GM12875 (cell line): Measurements from ENCODE around the gene FCGR3A.
"Not testable (repeated sequence)": the region's sequence is repeated elsewhere in the genome, so short reads cannot be mapped to it uniquely, and the experiment has no call there.

Experiments
- H3K4me3 ChIP-seq: one replicate; pipeline ENCODE4 v1.5.1; 2011; ENCODE audit warnings: low read depth, low read length, control low read depth
- CTCF ChIP-seq: IDR thresholded peaks from 2 replicates; pipeline ENCODE4 v1.5.1; 2011; ENCODE audit warnings: low read depth, mild to moderate bottlenecking, control low read depth, inconsistent platforms, low read length, moderate library complexity, borderline replicate concordance; ENCODE audit not compliant: insufficient read depth

FCGR3A gene

GRCh38 chr1:161549652-161550051 lies at the start of gene FCGR3A:
Gene FCGR3A, minus strand, starts transcription at chr1:161549818. Its CDS starts 82 bp downstream, at chr1:161549736.
- H3K4me3 ChIP-seq, result no peak within 1 kb of the TSS
- TF ChIP-seq CTCF, result no peak

DNA sequence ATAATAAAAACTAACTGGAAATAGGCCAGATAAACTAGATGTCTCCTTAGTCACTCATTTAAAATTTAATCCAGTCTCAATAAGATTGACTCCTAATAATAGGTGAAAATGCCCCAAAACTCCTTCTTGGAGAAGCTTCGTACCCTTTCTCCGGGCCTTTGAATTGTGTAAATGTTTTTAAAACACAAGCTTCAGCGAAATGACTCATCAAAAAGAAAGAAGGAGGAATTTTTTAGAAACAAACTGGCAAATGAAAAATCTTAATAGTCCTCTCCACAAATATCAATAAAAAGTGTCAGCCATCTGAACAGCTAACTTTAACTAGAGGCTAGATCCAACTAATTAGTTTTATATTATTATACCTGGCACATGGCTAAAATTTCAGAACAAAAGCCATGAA lies 47.5 kb upstream of the FCGR3A start:
- H3K4me3 ChIP-seq, result not testable (repeated sequence)

- not testable (repeated sequence) for H3K4me3 ChIP-seq
Observed at GRCh38 chr1:161595583-161595982, 46.0 kb upstream of the FCGR3A start.

DNA sequence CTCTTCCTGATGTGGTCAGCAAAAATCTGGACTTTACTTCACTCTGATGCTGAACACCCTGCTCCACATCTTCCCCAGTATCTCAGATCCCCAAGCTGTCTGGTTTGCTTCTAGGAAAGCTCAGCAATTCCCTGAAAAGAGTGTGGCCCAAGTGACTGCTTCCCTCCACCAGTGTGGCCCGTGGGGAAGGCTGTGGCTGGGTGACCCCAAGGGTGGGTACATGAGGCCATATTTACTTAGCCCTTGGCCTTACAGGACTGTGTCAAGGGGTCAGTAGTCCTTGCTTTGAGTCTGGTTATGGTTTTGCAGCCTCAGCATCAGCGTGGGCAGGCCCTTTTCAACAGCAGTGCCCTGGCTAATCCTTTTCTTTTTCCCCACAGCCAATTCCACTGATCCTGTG lies 45.6 kb upstream of the FCGR3A start:
- not testable (repeated sequence) for H3K4me3 ChIP-seq

- not testable (repeated sequence) for H3K4me3 ChIP-seq
Observed at GRCh38 chr1:161594269-161594984, 44.8 kb upstream of the FCGR3A start.

GRCh38 chr1:161593092-161593755 lies 43.6 kb upstream of the FCGR3A start:
- H3K4me3 ChIP-seq, result not testable (repeated sequence)

DNA sequence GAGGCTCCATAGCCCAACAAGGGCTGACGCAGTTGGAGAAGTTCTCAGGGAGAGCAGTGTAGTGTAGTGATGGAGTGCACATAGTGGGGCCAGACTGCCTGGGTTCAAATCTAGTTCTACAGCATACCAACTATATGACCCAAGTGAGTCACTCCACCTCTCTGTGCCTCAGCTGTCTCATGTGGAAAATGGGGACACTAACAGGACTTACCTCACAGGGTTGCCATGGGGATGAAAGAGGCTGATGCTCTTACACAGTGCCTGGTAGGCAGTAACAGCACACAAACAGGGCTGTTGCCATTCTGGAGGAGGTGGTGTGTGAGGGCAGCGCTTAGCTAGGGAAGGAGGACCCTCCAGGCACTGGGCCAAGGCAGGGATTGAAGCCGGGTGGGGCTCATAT lies 43.0 kb upstream of the FCGR3A start:
- not testable (repeated sequence) for H3K4me3 ChIP-seq

- not testable (repeated sequence) for H3K4me3 ChIP-seq
Observed at GRCh38 chr1:161589920-161590319, 40.3 kb upstream of the FCGR3A start.

DNA sequence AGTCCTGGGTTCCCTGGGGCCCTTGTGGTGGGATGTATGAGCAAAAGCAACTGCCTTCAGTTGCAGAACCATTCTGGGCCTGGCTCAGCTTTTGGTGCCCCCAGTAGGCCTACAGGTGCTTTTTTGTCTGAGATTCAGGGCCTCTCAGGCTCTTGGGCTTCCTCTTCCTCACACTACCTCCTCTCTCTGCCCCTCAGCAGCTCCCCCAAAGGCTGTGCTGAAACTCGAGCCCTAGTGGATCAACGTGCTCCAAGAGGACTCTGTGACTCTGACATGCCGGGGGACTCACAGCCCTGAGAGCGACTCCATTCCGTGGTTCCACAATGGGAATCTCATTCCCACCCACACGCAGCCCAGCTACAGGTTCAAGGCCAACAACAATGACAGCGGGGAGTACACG lies 39.7 kb upstream of the FCGR3A start:
- H3K4me3 ChIP-seq, result not testable (repeated sequence)

GRCh38 chr1:161588596-161588995 lies 39.0 kb upstream of the FCGR3A start:
- H3K4me3 ChIP-seq, result not testable (repeated sequence)

DNA sequence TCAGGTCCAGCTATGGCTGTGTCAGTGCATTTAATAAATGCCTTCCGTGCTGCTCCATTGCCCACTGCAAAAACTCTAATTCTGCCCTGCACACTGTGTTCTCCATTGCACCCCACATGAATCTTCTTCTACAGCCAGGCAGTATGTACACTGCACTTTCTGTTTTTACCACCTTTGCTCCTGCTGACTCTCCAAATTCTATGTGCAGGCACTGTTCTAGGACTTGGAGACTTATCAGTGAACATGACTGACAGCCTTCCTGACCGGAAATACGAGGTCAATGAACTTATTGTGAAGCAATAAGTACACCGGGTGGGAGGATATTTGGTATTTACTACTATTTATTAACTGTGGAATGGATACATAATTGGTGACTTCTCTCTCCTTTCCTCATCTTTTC lies 33.3 kb upstream of the FCGR3A start:
- H3K4me3 ChIP-seq, result not testable (repeated sequence)

- not testable (repeated sequence) for H3K4me3 ChIP-seq
Observed at GRCh38 chr1:161580879-161581537, 31.4 kb upstream of the FCGR3A start.

DNA sequence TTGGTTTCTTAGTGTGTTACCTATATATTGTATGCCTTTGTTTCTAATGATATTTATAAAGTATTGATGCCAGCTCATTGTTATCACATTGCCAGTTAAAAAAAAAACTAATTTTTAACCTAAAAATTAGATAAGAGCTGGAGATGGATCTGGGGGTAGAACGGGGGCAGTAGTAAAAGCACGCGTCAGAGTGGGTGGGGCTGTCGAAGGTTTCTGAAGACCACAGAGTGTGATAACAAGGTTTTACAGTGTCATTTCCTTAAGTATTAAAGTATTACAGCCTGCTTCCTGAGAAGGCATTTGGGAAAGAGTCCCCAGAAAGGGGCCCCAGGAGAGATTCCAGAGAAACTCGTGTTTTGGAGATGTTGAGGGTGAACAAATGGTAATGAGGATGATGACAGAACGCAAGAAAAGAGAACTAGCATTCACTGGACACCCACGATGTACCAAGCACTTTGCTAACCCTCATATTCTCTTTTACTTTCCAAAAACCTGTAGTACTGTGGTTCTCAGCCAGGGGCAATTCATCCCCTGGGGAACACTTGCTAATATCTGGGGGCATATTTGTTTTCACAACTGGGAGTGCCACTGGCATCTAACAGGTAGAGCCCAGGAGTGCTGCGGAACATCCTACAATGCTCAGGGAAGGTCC lies 30.4 kb upstream of the FCGR3A start:
- H3K4me3 ChIP-seq, result not testable (repeated sequence)

GRCh38 chr1:161576676-161577075 lies 27.1 kb upstream of the FCGR3A start:
- H3K4me3 ChIP-seq, result not testable (repeated sequence)

DNA sequence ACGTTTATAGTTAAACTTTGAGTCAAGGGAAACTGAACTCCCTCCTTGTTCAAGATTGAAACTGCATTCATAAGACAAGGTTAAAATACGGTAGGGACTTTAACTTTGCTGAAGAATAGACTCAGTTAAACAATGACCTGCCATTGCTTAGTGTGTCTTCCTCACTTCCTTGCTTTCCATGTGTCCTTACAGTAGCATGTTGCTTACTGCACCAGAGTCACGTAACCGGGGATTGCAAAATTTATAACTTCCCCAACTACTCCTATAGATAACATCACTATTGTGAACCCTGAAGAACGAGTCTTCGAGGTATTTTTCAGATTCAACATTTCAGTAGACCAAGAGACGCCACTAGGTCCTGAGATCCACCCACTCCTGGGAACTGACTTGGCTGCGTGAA lies 22.1 kb upstream of the FCGR3A start:
- not testable (repeated sequence) for H3K4me3 ChIP-seq

GRCh38 chr1:161566602-161566960 lies 17.0 kb upstream of the FCGR3A start:
- not testable (repeated sequence) for H3K4me3 ChIP-seq

- not testable (repeated sequence) for H3K4me3 ChIP-seq
Observed at GRCh38 chr1:161563522-161563921, 13.9 kb upstream of the FCGR3A start.

DNA sequence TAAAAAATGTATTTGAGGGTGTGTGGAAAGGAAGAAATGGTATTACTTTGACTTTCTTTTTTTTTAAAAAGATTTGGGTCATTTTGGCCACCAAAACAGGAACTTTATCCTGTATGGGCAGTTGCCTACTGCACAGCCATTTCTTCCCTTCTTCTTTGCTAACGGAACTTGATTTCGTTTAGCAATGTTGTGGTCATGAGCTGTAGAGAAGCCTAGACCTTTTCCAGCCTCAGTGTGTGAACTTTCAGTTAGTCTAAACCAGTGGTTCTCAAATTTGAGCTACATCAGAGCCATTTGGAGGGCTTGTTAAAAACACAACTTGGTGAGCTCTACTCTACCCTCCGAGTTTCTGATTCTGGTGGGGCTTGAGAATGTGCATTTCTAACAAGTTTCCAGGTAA lies 12.8 kb upstream of the FCGR3A start:
- H3K4me3 ChIP-seq, result not testable (repeated sequence)

GRCh38 chr1:161560960-161561715 lies 11.5 kb upstream of the FCGR3A start:
- not testable (repeated sequence) for H3K4me3 ChIP-seq
